GM19372 (cell line): Measurements from ENCODE around the gene CATSPER3.

Experiments
- ATAC-seq: cut with Tn5 transposase; IDR thresholded peaks from one replicate; pipeline ENCODE4 v1.9.1; 2021; ENCODE audit warnings: mild to moderate bottlenecking, low read depth, moderate library complexity; ENCODE audit not compliant: unreplicated experiment

Gene CATSPER3

DNA sequence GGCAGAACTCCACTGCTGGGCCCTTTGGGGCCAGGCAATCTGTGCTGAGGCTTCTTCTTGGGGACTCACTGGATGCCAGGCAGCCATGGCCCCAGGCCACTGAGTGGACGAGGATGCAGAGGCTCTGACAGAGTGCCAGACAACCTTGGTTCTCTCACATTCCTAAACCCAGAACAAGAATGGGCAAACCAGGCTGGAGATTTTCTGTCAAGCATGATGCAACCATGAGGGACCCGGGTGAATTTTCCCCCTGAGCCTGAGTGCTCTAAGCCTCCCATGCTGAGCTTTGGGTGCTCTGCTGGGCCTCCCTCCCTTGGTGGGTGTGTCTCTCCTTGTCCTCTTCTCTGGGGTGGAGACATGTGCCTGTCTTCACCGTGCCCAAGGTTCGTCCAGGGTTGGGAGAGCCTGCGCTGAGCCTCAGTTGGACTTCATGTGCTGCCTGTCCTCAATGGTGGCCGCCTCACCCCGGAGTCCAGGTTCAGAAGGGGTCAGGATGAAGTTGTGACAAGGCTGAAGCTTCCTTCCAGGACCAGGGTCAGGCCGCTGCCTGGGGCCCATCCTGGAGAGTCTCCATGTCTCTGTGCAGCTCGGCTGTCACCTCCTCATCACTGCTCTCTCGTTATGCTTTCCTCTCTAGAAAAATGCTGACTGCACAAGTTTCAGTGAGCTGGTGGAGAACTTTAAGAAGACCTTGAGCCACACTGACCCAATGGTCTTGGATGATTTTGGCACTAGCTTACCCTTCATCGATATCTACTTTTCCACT lies 42.2 kb downstream of the CATSPER3 start:
- no peak for ATAC-seq

GRCh38 chr5:135010502-135011354 lies 43.0 kb downstream of the CATSPER3 start:
- no peak for ATAC-seq

DNA sequence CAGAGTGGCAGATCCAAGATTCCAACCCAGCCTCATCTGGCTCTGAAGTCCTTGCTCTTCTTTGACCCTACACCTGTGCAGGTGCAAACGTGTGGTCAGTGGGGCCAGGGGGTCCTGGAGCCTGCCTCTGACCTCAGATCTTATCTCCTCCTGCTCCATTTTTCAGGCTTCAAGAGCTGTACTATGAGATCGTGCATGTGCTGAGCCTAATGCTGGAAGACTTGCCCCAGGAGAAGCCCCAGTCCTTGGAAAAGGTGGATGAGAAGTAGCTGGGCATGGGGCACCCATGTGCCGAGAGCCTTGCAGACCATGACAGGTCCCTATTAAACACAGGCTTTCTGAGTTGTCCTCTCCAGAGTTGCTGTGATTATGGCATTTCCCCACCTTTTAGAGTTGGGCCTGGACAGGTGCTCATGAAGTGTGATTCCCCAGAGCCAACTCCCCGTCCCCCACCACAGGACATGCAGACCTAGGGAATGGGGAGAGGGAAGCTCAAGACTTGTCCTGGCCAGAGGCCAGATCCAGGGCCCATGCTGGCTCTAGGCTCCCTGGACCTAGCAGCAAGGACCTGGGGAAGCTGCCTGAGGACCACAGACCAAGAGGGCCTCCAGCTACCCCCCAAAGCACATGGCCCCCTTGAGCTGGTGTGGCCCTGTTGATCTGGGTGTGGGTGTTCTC lies 43.8 kb downstream of the CATSPER3 start:
- ATAC-seq, result no peak

DNA sequence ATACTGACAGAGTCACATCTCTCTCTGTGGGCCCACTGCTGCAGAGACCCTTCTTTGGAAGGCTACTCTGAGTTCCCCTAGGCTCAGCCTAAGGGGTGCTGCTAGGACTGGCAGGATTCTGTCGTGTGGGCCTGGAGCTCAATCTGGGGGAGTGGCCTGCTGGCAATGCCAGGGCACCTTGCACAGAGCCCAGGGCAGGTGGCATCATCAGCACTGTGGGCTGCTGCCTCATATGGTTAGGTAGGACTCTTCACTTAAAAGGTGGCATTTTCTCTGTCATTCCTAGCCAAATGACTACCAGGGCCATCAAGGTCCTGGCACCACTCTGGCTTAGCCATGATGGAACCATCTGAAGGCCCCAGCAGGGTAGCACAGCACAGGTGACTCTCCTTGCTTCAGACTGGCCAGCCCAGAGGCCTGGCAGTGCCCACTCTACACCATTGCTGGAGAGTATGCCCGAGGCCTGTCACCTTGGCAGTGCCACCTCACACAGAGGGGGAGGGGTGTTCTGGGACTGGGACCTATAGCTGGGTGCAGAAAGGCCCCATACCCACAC lies 44.4 kb downstream of the CATSPER3 start:
- ATAC-seq, result no peak

- no peak for ATAC-seq
Observed at GRCh38 chr5:135012951-135013391, 45.3 kb downstream of the CATSPER3 start.

DNA sequence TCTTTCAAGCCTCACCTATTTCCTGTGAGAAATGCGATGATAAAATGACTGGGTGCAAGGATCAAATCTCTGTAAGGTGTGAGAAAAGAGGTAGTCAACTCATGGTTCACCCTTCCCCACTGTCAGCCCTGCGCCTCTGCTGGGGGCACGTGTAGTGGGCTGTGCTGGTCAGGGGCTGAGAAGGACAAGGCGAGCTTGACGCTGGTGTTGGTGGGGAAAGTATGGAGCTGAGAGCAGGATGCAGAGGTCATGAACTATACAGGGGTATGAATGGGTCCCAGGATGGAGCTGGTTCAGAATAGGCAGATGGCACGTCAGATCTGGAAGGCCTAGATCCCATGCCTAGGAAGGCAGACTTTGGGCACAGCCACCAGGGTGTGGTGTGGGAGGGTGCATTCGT lies 45.7 kb downstream of the CATSPER3 start:
- no peak for ATAC-seq

DNA sequence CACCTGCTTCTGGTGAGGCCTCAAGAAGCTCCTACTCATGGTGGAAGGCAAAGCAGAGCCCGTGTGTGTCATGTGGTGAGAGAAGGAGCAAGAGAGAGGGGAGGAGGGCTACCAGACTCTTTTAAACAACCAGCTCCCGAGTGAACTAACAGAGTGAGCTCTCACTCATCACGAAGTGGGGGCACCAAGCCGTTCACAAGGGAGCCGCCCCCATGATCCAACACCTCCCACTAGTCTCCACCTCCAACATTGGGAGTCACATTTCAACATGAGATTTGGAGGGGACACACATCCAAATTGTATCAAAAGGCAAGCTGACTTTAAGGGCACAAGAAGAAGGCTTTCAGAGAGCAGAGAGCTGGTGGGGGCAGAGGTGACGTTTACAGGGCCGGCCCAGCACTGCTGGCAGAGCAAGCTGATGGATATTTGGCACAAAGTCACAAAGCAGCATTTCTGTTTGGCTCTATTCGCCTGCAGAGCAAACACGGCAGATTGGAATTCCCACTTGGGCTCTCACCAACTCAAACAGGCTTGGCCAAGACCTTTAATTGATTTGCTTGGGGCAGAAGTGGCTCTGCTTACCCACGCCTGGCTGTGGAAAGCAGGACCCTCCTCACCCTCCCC lies 46.4 kb downstream of the CATSPER3 start:
- ATAC-seq, result no peak

DNA sequence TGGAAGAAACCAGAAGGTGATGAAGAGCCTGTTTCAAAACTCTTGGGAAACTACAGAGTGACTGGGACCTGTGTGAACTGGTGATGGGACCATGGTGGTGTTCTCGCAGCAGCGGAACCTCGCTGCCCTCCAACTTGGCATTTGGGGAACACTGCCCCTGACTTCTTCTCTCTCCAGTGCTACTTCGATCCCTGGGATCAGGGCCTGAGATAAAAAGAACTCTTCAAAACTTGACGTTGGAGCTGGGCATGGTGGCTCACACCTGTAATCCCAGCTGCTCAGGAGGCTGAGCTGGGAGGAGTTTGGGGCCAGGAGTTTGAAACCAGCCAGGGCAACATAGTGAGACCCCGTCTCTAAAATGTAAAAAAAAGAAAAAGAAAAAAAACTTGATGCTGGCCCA lies 48.2 kb downstream of the CATSPER3 start:
- ATAC-seq, result no peak

- no peak for ATAC-seq
Observed at GRCh38 chr5:135016861-135017290, 49.2 kb downstream of the CATSPER3 start.

GRCh38 chr5:135018457-135018856 lies 50.8 kb downstream of the CATSPER3 start:
- no peak for ATAC-seq

GRCh38 chr5:135019314-135019713 lies 51.6 kb downstream of the CATSPER3 start:
- no peak for ATAC-seq

DNA sequence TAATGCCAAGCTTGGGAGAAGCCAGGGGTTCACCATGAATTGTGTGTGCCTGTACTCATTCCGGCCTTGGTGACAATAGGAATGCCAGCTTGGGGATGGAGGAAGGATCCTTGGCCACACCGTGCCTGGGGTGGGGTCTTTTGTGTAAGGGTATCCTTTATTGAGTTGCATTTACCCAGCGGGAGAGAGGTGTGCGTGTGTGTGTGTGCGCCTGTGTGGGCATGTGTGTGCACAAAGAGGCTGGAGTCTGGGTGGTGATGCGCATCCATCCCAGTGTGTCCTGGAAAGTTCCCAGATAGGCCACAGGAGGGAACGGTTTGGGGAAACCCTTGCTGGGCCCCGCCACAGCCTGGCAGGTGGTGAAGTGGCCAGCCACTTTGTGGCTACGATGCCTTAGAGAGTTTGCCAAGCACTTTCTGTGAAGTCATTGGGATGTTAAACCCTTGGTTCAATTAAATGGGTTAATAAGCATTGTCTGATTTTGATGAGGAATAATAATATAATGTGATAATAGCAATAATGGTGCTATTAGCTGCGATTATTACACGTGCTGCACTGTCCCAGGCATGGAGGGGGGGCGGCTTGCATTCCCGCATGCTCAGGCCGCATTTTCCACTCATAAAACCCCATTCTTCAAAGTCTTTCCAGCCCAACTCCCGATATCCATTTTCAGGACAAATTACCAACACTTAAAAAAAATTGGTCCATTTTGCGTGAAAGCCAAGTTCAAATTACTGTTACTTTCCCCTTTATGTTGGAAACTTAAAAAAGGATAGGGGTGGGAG lies 52.6 kb downstream of the CATSPER3 start:
- no peak for ATAC-seq

- no peak for ATAC-seq
Observed at GRCh38 chr5:135024956-135025729, 57.4 kb downstream of the CATSPER3 start.

GRCh38 chr5:135025730-135026644 lies 58.3 kb downstream of the CATSPER3 start:
- no peak for ATAC-seq

DNA sequence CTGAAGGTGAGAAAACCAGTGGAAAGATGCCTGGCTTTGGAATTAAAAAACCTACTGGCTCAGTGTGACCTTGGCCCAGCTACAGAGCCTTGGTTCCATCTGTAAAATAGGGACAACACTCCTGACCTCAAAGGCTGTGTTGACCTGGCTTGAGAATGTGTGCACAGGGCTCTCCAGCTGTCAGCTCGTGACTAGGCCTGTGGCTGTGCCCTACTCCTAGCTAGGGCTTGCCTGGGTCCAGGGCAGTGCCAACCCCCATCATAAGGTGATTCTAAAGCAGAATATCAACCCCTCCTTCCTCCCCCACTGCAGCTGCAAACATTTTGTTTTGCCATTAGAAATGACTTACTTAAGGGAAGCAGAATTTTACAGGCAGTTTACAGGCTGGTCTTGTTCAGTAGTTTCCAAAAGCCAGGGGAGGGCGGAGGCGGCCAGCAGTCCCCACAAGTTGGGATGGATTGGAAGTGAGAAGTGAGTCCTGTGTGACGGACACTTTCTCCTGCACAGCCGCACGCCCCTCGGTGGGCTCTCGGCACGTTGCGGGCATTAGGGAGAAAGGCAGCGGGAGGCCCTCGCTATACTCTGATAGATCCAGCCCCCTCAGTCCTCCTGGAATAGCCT lies 59.0 kb downstream of the CATSPER3 start:
- ATAC-seq, result no peak

- no peak for ATAC-seq
Observed at GRCh38 chr5:135027266-135027696, 59.6 kb downstream of the CATSPER3 start.
